SK-N-SH (cell line): ENCODE data around the gene SHBG. TPM values are rescaled to one million over a fixed set of nuclear protein-coding genes. Genes with fewer than 3 reads are reported as not detected.

Experiments
- CTCF ChIA-PET: fragments of 300-600, 350-600 bp; formaldehyde crosslinking; extraction: SDS; loops from one replicate; lab custom pipeline; 2021; lab: Yijun Ruan, JAX
- POLR2A ChIA-PET: fragments of 350-600 bp; sonication (Branson Sonifier 250); formaldehyde crosslinking; extraction: SDS; loops from one replicate; lab custom pipeline; 2020; ENCODE audit warnings: antibody characterized with exemption, inconsistent platforms; lab: Yijun Ruan, JAX
- DNase-seq: peaks from one replicate; pipeline ENCODE4 v3.0.0; 2012
- H2AFZ ChIP-seq: fragments of 200-600 bp; sonication (generic); 2 replicates; pipeline ENCODE4 v1.8.1; 2016; ENCODE audit warnings: antibody characterized with exemption, mild to moderate bottlenecking, low read depth
- H3F3A ChIP-seq: fragments of 200-600 bp; sonication (generic); replicated peaks from 2 replicates; pipeline ENCODE3; 2016; ENCODE audit warnings: antibody characterized with exemption, mild to moderate bottlenecking; ENCODE audit not compliant: insufficient read depth
- H3K27ac ChIP-seq, 2 experiments: fragments of 200-500 bp in 1 of 2; fragments of 200-600 bp in 1 of 2; sonication (Bioruptor generic) in 1 of 2; sonication (generic), shearing (Covaris generic) in 1 of 2; 2 replicates each; pipeline versions ENCODE4 v1.5.1 to v1.6.1; 2014 to 2016; ENCODE audit warnings: low read depth in 2 of 2, inconsistent platforms in 1 of 2, low read length in 1 of 2, mild to moderate bottlenecking in 1 of 2, mixed read lengths in 1 of 2
- H3K27me3 ChIP-seq: fragments of 200-600 bp; sonication (generic), shearing (Covaris generic); 2 replicates; pipeline ENCODE4 v1.6.1; 2016; ENCODE audit warnings: mixed run types; ENCODE audit not compliant: insufficient read depth
- H3K36me3 ChIP-seq, 2 experiments: fragments of 200-500 bp in 1 of 2; fragments of 200-600 bp in 1 of 2; sonication (Bioruptor generic) in 1 of 2; sonication (generic) in 1 of 2; replicated peaks in 1 of 2; 2 replicates each; pipeline versions ENCODE3 to v1.5.1; 2014 to 2016; ENCODE audit warnings: low read length in 1 of 2, mild to moderate bottlenecking in 1 of 2; ENCODE audit not compliant: insufficient read depth in 2 of 2, control insufficient read depth in 1 of 2
- H3K4me1 ChIP-seq, 2 experiments: fragments of 200-500 bp in 1 of 2; fragments of 200-600 bp in 1 of 2; sonication (Bioruptor generic) in 1 of 2; sonication (generic), shearing (Covaris generic) in 1 of 2; 2 replicates each; pipeline versions ENCODE4 v1.5.1 to v1.6.1; 2014 to 2016; ENCODE audit warnings: low read depth in 1 of 2, low read length in 1 of 2, mixed run types in 1 of 2; ENCODE audit not compliant: insufficient read depth in 2 of 2, control insufficient read depth in 1 of 2
- H3K4me2 ChIP-seq: fragments of 200-600 bp; sonication (generic), shearing (Covaris generic); 2 replicates; pipeline ENCODE4 v1.6.1; 2017; ENCODE audit warnings: mixed run types
- H3K4me3 ChIP-seq, 2 experiments: fragments of 200-500 bp in 1 of 2; fragments of 200-600 bp in 1 of 2; sonication (Bioruptor generic) in 1 of 2; sonication (generic), shearing (Covaris generic) in 1 of 2; 2 replicates each; pipeline versions ENCODE4 v1.5.1 to v1.8.1; 2014 to 2016; ENCODE audit warnings: low read depth in 2 of 2, inconsistent platforms in 1 of 2, low read length in 1 of 2, mild to moderate bottlenecking in 1 of 2, mixed read lengths in 1 of 2, moderate library complexity in 1 of 2
- H3K79me2 ChIP-seq: fragments of 200-600 bp; sonication (generic); 2 replicates; pipeline ENCODE4 v1.8.1; 2017; ENCODE audit warnings: mild to moderate bottlenecking; ENCODE audit not compliant: insufficient read depth
- H3K9ac ChIP-seq: fragments of 200-600 bp; sonication (generic); 2 replicates; pipeline ENCODE4 v1.6.1; 2017; ENCODE audit warnings: mixed run types
- H3K9me2 ChIP-seq: fragments of 200-600 bp; sonication (generic); 2 replicates; pipeline ENCODE4 v1.6.1; 2017; ENCODE audit warnings: mixed run types
- H3K9me3 ChIP-seq: fragments of 200-600 bp; sonication (generic); 2 replicates; pipeline ENCODE4 v1.6.1; 2017; ENCODE audit warnings: mixed run types, mild to moderate bottlenecking, moderate library complexity
- H4K20me1 ChIP-seq: fragments of 200-600 bp; sonication (generic); 2 replicates; pipeline ENCODE4 v1.6.1; 2017; ENCODE audit warnings: mild to moderate bottlenecking, mixed run types; ENCODE audit not compliant: insufficient read depth
- CTCF ChIP-seq: fragments of 200-600 bp; sonication (generic); IDR thresholded peaks from 2 replicates; pipeline ENCODE4 v1.6.1; 2017; ENCODE audit warnings: antibody characterized with exemption, mild to moderate bottlenecking, moderate library complexity
- EP300 ChIP-seq, 2 experiments: IDR thresholded peaks; 2 replicates each; pipeline versions ENCODE4 v1.4.0 to v1.6.1; 2012; ENCODE audit warnings: borderline replicate concordance in 1 of 2, low read depth in 1 of 2, low read length in 1 of 2
- FOSL2 ChIP-seq: IDR thresholded peaks from 2 replicates; pipeline ENCODE4 v1.4.0; 2012; ENCODE audit warnings: low read depth, mild to moderate bottlenecking, moderate library complexity, borderline replicate concordance
- FOXM1 ChIP-seq: IDR thresholded peaks from 2 replicates; pipeline ENCODE4 v1.4.0; 2012; ENCODE audit warnings: low read depth, mild to moderate bottlenecking
- IRF3 ChIP-seq: fragments of 150-350 bp; IDR thresholded peaks from 2 replicates; pipeline ENCODE4 v1.6.1; 2016; ENCODE audit warnings: mild to moderate bottlenecking, low read depth, low read length
- MAX ChIP-seq: IDR thresholded peaks from 2 replicates; pipeline ENCODE4 v1.4.0; 2012; ENCODE audit warnings: low read depth
- MEF2A ChIP-seq: IDR thresholded peaks from 2 replicates; pipeline ENCODE4 v1.4.0; 2012; ENCODE audit warnings: low read depth, borderline replicate concordance
- NRF1 ChIP-seq: IDR thresholded peaks from 2 replicates; pipeline ENCODE4 v1.6.1; 2012; ENCODE audit warnings: low read depth, mild to moderate bottlenecking, low read length
- POLR2AphosphoS5 ChIP-seq: IDR thresholded peaks from 2 replicates; pipeline ENCODE4 v1.6.1; 2012; ENCODE audit warnings: low read depth, low read length
- RAD21 ChIP-seq: IDR thresholded peaks from 2 replicates; pipeline ENCODE4 v1.6.1; 2012; ENCODE audit warnings: mild to moderate bottlenecking, low read length
- RFX5 ChIP-seq: IDR thresholded peaks from 2 replicates; pipeline ENCODE4 v1.6.1; 2012; ENCODE audit warnings: mild to moderate bottlenecking, improper control_type of control experiment, low read length
- SIN3A ChIP-seq: IDR thresholded peaks from 2 replicates; pipeline ENCODE4 v1.6.1; 2012; ENCODE audit warnings: low read depth, mild to moderate bottlenecking, low read length, moderate library complexity, borderline replicate concordance
- TAF1 ChIP-seq: IDR thresholded peaks from 2 replicates; pipeline ENCODE4 v1.6.1; 2012; ENCODE audit warnings: low read depth, mild to moderate bottlenecking, low read length, moderate library complexity, borderline replicate concordance
- USF2 ChIP-seq: fragments of 150-350 bp; IDR thresholded peaks from 2 replicates; pipeline ENCODE4 v1.6.1; 2017; ENCODE audit warnings: antibody characterized with exemption, low read length, low read depth, borderline replicate concordance
- YY1 ChIP-seq: IDR thresholded peaks from 2 replicates; pipeline ENCODE4 v1.4.0; 2012; ENCODE audit warnings: low read depth, mild to moderate bottlenecking
- ZBTB33 ChIP-seq: IDR thresholded peaks from 2 replicates; pipeline ENCODE4 v1.4.0; 2012; ENCODE audit warnings: low read depth, borderline replicate concordance
- WGBS: methylation state at CpG from one replicate; pipeline ENCODE4 v1.1.6; 2017; ENCODE audit warnings: low lambda C conversion rate; 5-methylcytosine and 5-hydroxymethylcytosine counted together
- polyA plus RNA-seq, 3 experiments: library from polyadenylated mRNA; depleted of rRNA; stranded (reverse); fragments of >200 nt; gene quantifications; 2 replicates each; pipeline ENCODE4 v1.2.3, GENCODE V29; 2012

The SHBG gene
- polyA plus RNA-seq, 1 of the 3 experiments (the other 2 are of a cell fraction), result 1.1 TPM

GRCh38 chr17:7614425-7615264 lies 15.3 kb upstream of the SHBG start, which contains the start of gene FXR2:
Gene FXR2, minus strand, starts transcription at chr17:7614897. Its CDS starts 365 bp downstream, at chr17:7614532.
- Histone ChIP-seq H3K9me3 (no peaks in the 10 kb centered on the region), H3K4me1 (peaks cover 0 to 18% of the 10 kb centered on the region in 2 experiments; a peak in 3 of 4 replicates), H3K4me3 (peak within 1 kb of the TSS; percentile 77 to 90), H3K27ac (peak within 1 kb of the TSS; percentile 75 to 84), H3K4me2 (peak within 1 kb of the TSS; percentile 93), H3F3A (peaks cover 4% of the 10 kb centered on the region), H3K9ac (peak within 1 kb of the TSS; percentile 85), H3K27me3 (no peaks in the 10 kb centered on the region), H4K20me1 (peaks cover 42% of the 10 kb centered on the region), H3K79me2 (peaks cover 46% of the 10 kb centered on the region), H3K36me3 (peaks cover 11 to 17% of the 10 kb centered on the region in 2 experiments), H2AFZ (peak within 1 kb of the TSS; percentile 79; the same call in 1 of the 2 replicates), H3K9me2 (no peaks in the 10 kb centered on the region)
- POLR2A ChIA-PET, result interaction anchor here (0.7 to 2.4 kb wide), 9 partner anchors 12 to 73 kb away, joined by 3 to 19 read pairs (median 5); partner anchors contain the start of genes CD68, SAT2, TP53 and WRAP53
- under 1% methylated on average over 23 of the region's 93 CpGs for WGBS
- peak; percentile 99 for DNase-seq
- CTCF ChIA-PET, result interaction anchor here (0.6 to 2.1 kb wide), 11 partner anchors 12 to 73 kb away, joined by 3 to 14 read pairs (median 6); partner anchors contain the start of genes ATP1B2, CD68, MPDU1 and SAT2
- no peak for TF ChIP-seq SIN3A
- TF ChIP-seq EP300 (IDR thresholded peaks at IDR 0.05; ENCODE audit: borderline replicate concordance in 1 of 2, low read depth in 1 of 2, low read length in 1 of 2), result peak in 1 of 2 experiments; percentile 35; a peak in 1 of 4 replicates
- peak; percentile 93 for TF ChIP-seq RFX5
- TF ChIP-seq FOSL2, result no peak
- TF ChIP-seq POLR2AphosphoS5, result peak; percentile 26; the same call in 1 of the 2 replicates
- peak; percentile 36 for TF ChIP-seq RAD21
- peak; percentile 52 for TF ChIP-seq CTCF
- TF ChIP-seq IRF3, result no peak
- TF ChIP-seq USF2, result no peak
- TF ChIP-seq MEF2A, result no peak
- TF ChIP-seq FOXM1, result no peak
- TF ChIP-seq NRF1, result peak; percentile 91
- 0 out of 2 replicates have a peak, but pooled peaks have one; percentile 16 for TF ChIP-seq YY1
- TF ChIP-seq TAF1, result peak; percentile 71
- TF ChIP-seq MAX, result peak; percentile 42
- TF ChIP-seq ZBTB33, result no peak
